GM18858 (cell line): ENCODE measurements around the gene SCYGR2.
"Not testable (repeated sequence)": the region's sequence is repeated elsewhere in the genome, so short reads cannot be mapped to it uniquely, and the experiment has no call there.

Source experiments
- ATAC-seq: cut with Tn5 transposase; IDR thresholded peaks from one replicate; pipeline ENCODE4 v1.9.1; 2021; ENCODE audit not compliant: unreplicated experiment

Gene SCYGR2

GRCh38 chr2:227598835-227599503 lies at the start of gene SCYGR2:
Gene SCYGR2 (plus strand): TSS chr2:227598893. CDS start chr2:227598893, 0 bp downstream.
- not testable (repeated sequence) for ATAC-seq

GRCh38 chr2:227551836-227552235 lies 46.9 kb upstream of the SCYGR2 start:
- no peak for ATAC-seq

GRCh38 chr2:227562581-227562980 lies 36.1 kb upstream of the SCYGR2 start:
- ATAC-seq = no peak

GRCh38 chr2:227565080-227565479 lies 33.6 kb upstream of the SCYGR2 start:
- no peak for ATAC-seq

GRCh38 chr2:227566012-227566411 lies 32.7 kb upstream of the SCYGR2 start:
- no peak for ATAC-seq

- no peak for ATAC-seq
Measured at GRCh38 chr2:227568852-227569169, 29.9 kb upstream of the SCYGR2 start.

- no peak for ATAC-seq
Measured at GRCh38 chr2:227570615-227571014, 28.1 kb upstream of the SCYGR2 start.

- no peak for ATAC-seq
Measured at GRCh38 chr2:227576110-227576509, 22.6 kb upstream of the SCYGR2 start.

GRCh38 chr2:227576812-227577211 lies 21.9 kb upstream of the SCYGR2 start:
- ATAC-seq = no peak

- no peak for ATAC-seq
Measured at GRCh38 chr2:227577555-227577954, 21.1 kb upstream of the SCYGR2 start.

GRCh38 chr2:227578642-227579041 lies 20.1 kb upstream of the SCYGR2 start:
- no peak for ATAC-seq

- ATAC-seq = no peak
Measured at GRCh38 chr2:227579791-227580190, 18.9 kb upstream of the SCYGR2 start.

GRCh38 chr2:227582369-227582768 lies 16.3 kb upstream of the SCYGR2 start:
- ATAC-seq = no peak

- ATAC-seq = no peak
Measured at GRCh38 chr2:227592694-227593387, 5.9 kb upstream of the SCYGR2 start.

- ATAC-seq = no peak
Measured at GRCh38 chr2:227595797-227596196, 2.9 kb upstream of the SCYGR2 start.

- ATAC-seq = no peak
Measured at GRCh38 chr2:227597036-227597435, 1.7 kb upstream of the SCYGR2 start.

GRCh38 chr2:227597998-227598397 lies 695 bp upstream of the SCYGR2 start:
- no peak for ATAC-seq

- no peak for ATAC-seq
Measured at GRCh38 chr2:227602358-227602757, 3.7 kb downstream of the SCYGR2 start.

- no peak for ATAC-seq
Measured at GRCh38 chr2:227606476-227606875, 7.8 kb downstream of the SCYGR2 start.

- no peak for ATAC-seq
Measured at GRCh38 chr2:227607941-227608340, 9.2 kb downstream of the SCYGR2 start.

- ATAC-seq = peak; percentile 52
Measured at GRCh38 chr2:227608561-227609338, 10.1 kb downstream of the SCYGR2 start.

GRCh38 chr2:227610123-227610522 lies 11.4 kb downstream of the SCYGR2 start:
- no peak for ATAC-seq
